ENCODE data around the gene AZU1.
"Not testable (repeated sequence)": the region's sequence is repeated elsewhere in the genome, so short reads cannot be mapped to it uniquely, and the experiment has no call there.

Gene AZU1

GRCh38 chr19:867855-868457 is 40.3 kb downstream of the AZU1 start:
- Histone ChIP-seq H3K4me3 (no peak overlapping the region), H3K27ac (peak overlapping the region in 7 of 21 experiments; percentile 27 to 89 (median 79))

GRCh38 chr19:868458-869244 is 41.0 kb downstream of the AZU1 start:
- peak overlapping the region in 19 of 21 experiments; percentile 17 to 89 (median 66) for H3K27ac ChIP-seq
- H3K4me3 ChIP-seq = no peak overlapping the region

DNA sequence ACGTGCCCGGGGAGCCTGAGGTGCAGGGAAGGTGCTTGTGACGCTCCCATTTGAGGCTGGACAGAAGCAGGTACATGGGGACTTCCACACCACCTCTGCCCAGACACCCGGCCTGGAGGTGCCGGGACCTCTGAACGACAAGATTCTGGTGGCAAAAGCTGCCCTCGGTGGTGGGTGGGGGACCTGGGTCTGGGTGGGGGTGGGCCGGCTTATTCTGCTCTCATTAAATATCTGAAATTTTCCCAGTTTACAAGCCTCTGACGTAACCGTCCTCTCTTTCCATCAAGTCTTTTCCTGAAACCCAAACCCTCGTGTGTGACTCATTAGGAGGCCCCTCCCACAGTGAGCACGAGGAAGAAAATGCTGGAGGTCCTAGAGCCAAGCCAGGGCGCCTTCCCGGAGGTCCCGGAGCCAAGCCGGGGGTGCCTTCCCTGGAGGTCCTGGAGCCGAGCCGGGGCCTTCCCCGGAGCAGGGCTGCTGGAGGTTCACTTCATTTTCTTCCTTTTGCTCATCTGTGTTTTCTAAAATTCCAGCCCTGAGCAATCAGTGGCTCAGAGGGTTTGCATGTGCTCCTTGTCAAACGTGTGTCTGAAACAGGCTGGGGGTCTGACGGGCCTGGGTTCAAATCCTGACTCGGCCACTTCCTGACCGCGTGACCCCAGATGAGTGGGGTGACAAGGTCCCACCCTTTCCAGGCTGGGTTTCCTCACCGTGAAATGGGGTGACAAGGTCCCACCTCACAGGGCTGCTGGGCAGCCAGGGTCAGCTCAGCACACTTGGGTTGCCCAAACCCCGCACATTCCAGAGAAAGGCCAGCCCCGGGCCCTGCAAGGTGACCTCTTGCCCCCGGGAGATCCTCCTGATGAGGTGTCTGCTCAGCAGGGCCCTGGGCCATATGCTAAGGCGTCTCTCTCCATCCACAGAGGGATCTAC is 41.9 kb downstream of the AZU1 start:
- Histone ChIP-seq H3K27ac (peak overlapping the region in 20 of 21 experiments; percentile 17 to 89 (median 66)), H3K4me3 (no peak overlapping the region)

DNA sequence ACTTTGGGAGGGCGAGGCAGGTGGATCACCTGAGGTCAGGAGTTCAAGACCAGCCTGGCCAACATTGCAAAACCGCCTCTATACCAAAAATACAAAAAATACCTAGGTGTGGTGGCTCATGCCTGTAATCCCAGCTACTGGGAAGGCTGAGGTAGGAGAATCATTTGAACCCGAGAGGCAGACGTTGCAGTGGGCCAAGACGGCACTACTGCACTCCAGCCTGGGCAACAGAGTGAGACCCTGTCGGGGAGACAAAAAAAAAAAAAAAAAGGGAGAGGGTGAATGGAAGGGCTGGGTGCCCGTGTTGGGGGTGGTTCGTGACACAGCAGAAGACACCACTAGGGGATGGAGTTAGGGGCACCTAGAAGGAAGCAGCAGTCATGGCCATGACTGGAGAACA is 42.7 kb downstream of the AZU1 start:
- Histone ChIP-seq H3K4me3 (no peak overlapping the region), H3K27ac (peak overlapping the region in 15 of 21 experiments; percentile 18 to 89 (median 66))

GRCh38 chr19:870963-871401 is 43.3 kb downstream of the AZU1 start:
- H3K27ac ChIP-seq = peak overlapping the region in 3 of 21 experiments; percentile 52 to 73 (median 69)

GRCh38 chr19:871446-872265 is 44.0 kb downstream of the AZU1 start:
- Histone ChIP-seq H3K27ac (peak overlapping the region in 18 of 21 experiments; percentile 25 to 90 (median 70)), H3K4me3 (peak overlapping the region in 2 of 7 experiments; percentile 4 to 12)

More at GRCh38 chr19:870963-871401, 43.3 kb downstream of the AZU1 start:
- H3K4me3 ChIP-seq = no peak overlapping the region

- H3K4me3 ChIP-seq = peak overlapping the region in 4 of 7 experiments; percentile 4 to 28 (median 18)
- peak overlapping the region in 19 of 21 experiments; percentile 7 to 90 (median 69) for H3K27ac ChIP-seq
These were observed 44.8 kb downstream of the AZU1 start for GRCh38 chr19:872266-872951.

- H3K4me3 ChIP-seq = no peak overlapping the region
- peak overlapping the region in 5 of 21 experiments; percentile 17 to 85 (median 55) for H3K27ac ChIP-seq
These were observed 45.4 kb downstream of the AZU1 start for GRCh38 chr19:873084-873483.

GRCh38 chr19:873561-874041 is 46.0 kb downstream of the AZU1 start:
- Histone ChIP-seq H3K4me3 (no peak overlapping the region), H3K27ac (peak overlapping the region in 5 of 21 experiments; percentile 7 to 55 (median 22))

- no peak overlapping the region for H3K4me3 ChIP-seq
- H3K27ac ChIP-seq = no peak overlapping the region
These were observed 47.7 kb downstream of the AZU1 start for GRCh38 chr19:875265-875879.

DNA sequence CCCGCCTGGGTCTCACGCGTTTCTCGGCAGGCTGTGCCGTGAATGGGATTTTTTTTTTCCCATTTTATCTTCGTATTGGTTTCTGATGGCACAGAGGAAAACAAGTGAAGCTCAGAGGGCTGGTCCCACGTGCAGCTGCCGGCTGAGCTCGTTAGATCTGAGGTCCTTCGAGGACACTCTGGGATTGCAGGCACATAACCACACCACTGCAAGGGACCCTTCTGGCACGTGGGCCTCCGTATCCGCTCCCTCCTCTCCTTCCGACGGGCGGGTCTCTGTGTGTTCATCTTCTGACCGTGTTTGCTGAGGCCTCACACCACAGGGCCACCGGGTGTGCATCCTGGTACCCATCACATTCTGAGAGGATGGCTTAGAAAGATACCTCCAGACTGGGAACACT is 48.5 kb downstream of the AZU1 start:
- Histone ChIP-seq H3K27ac (no peak overlapping the region), H3K4me3 (no peak overlapping the region)

- Histone ChIP-seq H3K27ac (no peak overlapping the region), H3K4me3 (no peak overlapping the region)
These were observed 49.2 kb downstream of the AZU1 start for GRCh38 chr19:876780-877314.

DNA sequence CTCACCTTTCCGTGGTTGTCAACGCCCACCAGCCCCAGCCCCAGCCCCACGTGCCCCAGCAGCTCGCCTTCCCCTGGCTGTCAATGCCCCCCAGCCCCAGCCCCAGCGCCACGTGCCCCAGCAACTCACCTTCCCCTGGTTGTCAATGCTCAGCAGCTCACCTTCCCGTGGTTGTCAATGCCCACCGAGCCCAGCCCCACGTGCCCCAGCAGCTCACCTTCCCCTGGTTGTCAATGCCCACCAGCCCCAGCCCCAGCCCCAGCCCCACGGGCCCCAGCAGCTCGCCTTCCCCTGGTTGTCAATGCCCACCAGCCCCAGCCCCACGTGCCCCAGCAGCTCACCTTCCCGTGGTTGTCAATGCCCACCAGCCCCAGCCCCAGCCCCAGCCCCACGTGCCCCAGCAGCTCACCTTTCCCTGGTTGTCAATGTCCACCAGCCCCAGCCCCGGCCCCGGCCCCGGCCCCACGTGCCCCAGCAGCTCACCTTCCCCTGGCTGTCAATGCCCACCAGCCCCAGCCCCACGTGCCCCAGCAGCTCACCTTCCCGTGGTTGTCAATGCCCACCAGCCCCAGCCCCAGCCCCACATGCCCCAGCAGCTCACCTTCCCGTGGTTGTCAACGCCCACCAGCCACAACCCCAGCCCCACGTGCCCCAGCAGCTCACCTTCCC is 50.5 kb downstream of the AZU1 start:
- H3K27ac ChIP-seq, H3K4me3 ChIP-seq: not testable (repeated sequence)

DNA sequence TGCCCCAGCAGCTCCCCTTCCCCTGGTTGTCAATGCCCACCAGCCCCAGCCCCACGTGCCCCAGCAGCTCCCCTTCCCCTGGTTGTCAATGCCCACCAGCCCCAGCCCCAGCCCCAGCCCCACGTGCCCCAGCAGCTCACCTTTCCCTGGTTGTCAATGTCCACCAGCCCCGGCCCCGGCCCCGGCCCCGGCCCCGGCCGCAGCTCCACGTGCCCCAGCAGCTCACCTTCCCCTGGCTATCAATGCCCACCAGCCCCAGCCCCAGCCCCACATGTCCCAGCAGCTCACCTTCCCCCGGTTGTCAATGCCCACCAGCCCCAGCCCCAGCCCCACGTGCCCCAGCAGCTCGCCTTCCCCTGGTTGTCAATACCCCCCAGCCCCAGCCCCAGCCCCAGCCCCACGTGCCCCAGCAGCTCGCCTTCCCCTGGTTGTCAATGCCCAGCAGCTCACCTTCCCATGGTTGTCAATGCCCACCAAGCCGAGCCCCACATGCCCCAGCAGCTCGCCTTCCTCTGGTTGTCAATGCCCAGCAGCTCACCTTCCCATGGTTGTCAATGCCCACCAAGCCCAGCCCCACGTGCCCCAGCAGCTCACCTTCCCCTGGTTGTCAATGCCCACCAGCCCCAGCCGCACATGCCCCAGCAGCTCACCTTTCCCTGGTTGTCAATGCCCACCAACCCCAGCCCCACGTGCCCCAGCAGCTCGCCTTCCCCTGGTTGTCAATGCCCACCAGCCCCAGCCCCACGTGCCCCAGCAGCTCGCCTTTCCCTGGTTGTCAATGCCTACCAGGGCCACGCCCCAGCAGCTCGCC is 51.3 kb downstream of the AZU1 start:
- H3K27ac ChIP-seq, H3K4me3 ChIP-seq: not testable (repeated sequence)

DNA sequence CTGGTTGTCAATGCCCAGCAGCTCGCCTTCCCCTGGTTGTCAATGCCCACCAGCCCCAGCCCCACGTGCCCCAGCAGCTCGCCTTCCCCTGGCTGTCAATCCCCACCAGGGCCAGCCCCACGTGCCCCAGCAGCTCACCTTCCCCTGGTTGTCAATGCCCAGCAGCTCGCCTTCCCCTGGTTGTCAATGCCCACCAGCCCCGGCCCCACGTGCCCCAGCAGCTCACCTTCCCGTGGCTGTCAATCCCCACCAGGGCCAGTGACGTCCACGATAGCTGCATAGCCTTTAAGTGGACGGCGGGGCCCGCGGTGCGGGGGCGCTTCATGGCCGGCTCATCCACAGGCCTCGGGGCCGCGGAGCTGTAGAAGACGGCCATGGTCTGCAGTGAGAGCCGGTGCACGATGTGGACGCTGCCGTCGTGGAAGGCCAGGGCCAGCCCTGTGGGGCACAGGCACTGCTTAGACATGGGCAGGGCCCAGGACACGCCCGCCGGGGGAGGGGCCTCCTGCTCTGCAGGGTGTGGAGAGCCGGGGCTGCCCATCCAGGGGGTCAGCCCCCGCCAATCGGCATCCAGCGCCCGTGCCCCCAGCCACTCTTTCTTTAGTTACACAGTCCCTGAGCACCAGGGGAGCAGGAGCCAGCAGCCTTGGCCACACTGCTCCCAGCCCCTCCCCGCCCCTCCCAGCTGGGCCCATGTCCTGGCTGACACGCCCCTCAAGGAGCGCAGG is 52.2 kb downstream of the AZU1 start:
- Histone ChIP-seq H3K4me3 (no peak overlapping the region), H3K27ac (no peak overlapping the region)
